ENCODE results near the gene CCDC88C.

CCDC88C gene

GRCh38 chr14:91378930-91379578, 38.6 kb downstream of the CCDC88C start:
- DNase-seq, result no peak

- no peak for DNase-seq
Observed at GRCh38 chr14:91377700-91378652, 39.6 kb downstream of the CCDC88C start.

- DNase-seq, result no peak
Observed at GRCh38 chr14:91376547-91377477, 40.8 kb downstream of the CCDC88C start.

- no peak for DNase-seq
Observed at GRCh38 chr14:91375720-91376452, 41.7 kb downstream of the CCDC88C start.

- peak; percentile 62 for DNase-seq
Observed at GRCh38 chr14:91374879-91375702, 42.5 kb downstream of the CCDC88C start.

- DNase-seq, result no peak
Observed at GRCh38 chr14:91374287-91374878, 43.2 kb downstream of the CCDC88C start.

- no peak for DNase-seq
Observed at GRCh38 chr14:91373591-91374254, 43.9 kb downstream of the CCDC88C start.

GRCh38 chr14:91372671-91373495, 44.7 kb downstream of the CCDC88C start:
- DNase-seq, result no peak

- no peak for DNase-seq
Observed at GRCh38 chr14:91371990-91372375, 45.6 kb downstream of the CCDC88C start.

- no peak for DNase-seq
Observed at GRCh38 chr14:91371011-91371989, 46.3 kb downstream of the CCDC88C start.

- DNase-seq, result no peak
Observed at GRCh38 chr14:91369628-91370445, 47.8 kb downstream of the CCDC88C start.

- DNase-seq, result no peak
Observed at GRCh38 chr14:91368776-91369416, 48.7 kb downstream of the CCDC88C start.

- peak; percentile 77 for DNase-seq
Observed at GRCh38 chr14:91367173-91368171, 50.1 kb downstream of the CCDC88C start.

GRCh38 chr14:91366749-91367148, 50.9 kb downstream of the CCDC88C start:
- no peak for DNase-seq

GRCh38 chr14:91365552-91365951, 52.1 kb downstream of the CCDC88C start:
- no peak for DNase-seq
